Right lung (tissue), 5 donors: ENCODE data around the gene MEIOSIN. TPM values are rescaled to one million over a fixed set of nuclear protein-coding genes. Genes with fewer than 3 reads are reported as not detected.

ENCODE experiments used
- DNase-seq, 2 donors: peaks; one replicate each; pipeline ENCODE4 v3.0.0-alpha.2; 2013
- polyA plus RNA-seq, 5 donors: library from polyadenylated mRNA; unstranded; fragments of 120-200 nt; gene quantifications; one replicate each; pipeline versions ENCODE4 v1.2.1 to v1.2.3, GENCODE V29; 2013; ENCODE audit warnings: inconsistent platforms in 1 of 5, low replicate concordance in 1 of 5; ENCODE audit not compliant: insufficient read length in 5 of 5, insufficient read depth in 1 of 5

Gene MEIOSIN
- polyA plus RNA-seq, 5 donors, result not detected

GRCh38 chr19:45779231-45780145, 46.2 kb downstream of the MEIOSIN start:
- DNase-seq, result no peak

DNA sequence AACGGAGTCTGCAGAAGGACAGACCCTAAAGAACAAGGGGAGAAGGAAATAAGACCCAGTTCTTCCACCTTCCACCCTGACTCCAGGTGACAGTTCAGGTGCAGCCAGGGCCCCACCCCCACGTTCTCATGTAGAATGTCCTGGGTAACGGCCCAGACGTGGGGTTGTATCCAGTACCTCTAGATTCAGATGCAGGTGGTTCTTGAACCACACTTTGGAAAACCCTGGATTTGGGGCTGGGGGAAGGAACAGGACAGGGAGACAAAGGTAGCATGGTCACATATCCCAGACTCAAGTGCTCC, 46.9 kb downstream of the MEIOSIN start:
- no peak for DNase-seq

DNA sequence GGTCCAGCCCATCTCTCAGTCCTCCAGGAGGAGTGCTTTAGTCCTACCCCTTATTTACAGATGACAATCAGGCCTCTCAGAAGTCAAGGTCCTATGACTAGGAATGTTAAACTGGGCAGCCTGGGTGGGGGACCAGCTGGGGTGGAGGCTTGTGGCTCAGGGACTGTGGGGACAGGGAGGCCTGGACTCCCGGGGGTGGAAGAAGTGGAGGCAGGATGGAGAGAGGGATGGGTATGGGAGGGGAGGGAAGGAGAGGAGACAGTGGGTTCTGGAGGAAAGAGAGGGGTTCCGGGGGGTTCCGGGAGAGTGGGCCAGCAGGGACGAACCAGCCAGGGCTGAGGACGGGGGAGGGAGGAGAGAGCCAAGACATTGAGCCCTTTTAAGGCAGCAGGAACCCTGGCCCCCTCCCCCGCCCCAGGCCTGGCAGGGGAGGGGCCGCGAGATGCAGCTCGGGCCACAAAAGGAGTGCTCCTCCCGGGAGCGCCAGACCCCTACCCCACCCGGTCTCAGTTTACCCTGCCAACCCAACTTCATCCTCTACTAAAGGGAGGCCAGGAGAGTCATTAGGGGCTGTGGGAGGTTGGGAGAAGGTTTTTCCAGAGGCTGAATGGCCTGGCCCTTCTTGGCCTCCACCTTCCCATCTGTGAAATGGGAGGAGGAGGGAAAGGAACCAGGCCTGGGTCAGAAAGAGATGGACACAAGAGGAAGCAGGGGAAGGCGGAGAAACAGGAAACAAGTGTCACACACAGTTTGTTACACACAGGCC, 47.4 kb downstream of the MEIOSIN start:
- no peak for DNase-seq

DNA sequence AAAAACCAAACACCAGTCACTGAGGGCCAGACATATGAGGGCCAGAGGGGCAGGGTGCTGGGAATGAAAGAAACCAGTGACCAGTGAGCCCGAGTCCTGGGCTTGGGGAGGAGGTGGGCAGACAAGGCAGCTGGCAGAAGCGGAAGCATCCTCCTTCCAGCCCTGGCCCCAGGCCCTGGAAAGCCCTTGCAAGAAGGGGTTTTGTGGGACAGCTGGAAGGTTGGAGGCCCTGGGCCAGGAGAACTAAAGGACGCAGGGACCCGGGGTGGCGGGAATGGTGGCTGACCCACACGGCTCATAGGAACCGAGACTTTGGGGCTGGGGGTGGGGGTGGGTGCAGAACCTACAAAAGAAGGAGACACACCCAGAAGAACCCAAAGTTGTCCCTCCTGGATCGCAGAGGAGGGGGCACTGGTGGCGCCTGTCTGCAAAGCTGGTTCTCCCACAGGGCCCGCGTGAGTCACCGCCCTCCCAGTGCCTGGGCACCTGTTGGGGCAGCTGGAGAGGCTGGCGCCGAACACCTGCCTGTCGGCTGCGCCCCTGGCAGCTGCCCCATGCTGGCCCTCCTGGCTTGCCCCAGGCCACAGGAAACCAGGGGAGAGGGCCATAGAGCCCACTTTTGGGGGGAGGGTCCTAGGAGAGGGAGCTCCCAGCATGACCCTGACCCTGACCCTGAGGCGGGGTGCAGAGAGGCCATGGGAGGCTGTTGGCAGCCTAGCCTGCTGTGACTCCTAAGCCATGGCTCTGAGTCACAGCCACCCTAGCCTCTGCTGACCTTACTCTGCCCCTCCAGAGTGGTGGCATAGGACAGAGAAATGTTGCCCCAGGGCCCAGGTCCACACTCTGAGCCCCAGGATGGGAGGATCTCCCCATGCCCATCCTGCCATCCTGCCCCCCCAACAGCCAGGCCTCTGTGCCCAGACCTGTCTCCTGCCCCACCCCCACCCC, 48.2 kb downstream of the MEIOSIN start:
- DNase-seq, result no peak

GRCh38 chr19:45782162-45782691, 49.0 kb downstream of the MEIOSIN start, which contains the start of gene DMPK:
Gene DMPK, minus strand, starts transcription at chr19:45782490. Its CDS starts 138 bp downstream, at chr19:45782352.
- DNase-seq, result no peak

DNA sequence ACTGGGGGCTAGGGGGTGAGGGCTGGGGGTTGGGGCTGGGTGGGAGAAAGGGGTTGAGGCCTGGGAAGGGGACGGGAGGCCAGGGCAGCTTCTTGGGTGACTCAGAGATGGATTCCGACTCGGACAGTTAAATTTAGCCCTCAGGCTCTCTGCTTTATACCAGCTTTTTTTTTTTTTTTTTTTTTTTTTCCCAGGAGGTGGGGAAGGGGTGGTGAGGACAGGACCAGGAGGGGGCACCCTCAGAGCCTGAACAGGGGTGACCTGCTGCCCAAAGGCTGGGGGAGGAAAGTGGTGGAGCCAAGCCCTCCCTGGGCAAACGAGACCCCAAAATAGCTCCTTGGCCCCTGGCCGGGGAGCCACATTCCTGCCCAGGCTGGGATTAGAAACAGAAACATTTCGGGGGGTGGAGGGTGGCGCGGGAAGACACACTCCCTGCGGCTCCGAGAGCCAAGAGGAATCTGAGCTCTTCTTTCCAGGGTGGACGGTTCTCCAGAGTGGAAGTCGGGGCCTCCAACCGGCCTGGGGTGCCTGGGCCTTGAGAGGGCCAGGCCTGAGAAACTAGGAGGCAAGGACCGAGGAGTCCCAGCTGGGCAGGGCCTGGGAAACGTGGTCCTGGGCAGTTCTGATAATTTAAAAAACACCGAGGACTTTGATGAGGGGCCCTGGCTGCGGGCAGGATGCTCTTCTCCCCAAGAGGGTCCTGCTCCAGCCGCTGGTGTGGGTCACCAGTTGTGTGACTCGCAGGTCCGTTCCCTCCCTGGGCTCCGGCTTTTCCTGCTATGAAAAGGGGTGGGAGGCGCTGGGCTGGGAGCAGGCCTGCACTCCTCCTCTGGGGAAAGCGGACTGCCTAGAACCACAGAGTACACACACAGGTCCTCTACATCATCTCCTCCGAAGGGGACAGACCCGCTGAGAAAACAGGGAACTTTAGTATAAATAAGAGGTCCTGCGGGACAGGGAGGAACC, 49.9 kb downstream of the MEIOSIN start:
- DNase-seq, result no peak

DNA sequence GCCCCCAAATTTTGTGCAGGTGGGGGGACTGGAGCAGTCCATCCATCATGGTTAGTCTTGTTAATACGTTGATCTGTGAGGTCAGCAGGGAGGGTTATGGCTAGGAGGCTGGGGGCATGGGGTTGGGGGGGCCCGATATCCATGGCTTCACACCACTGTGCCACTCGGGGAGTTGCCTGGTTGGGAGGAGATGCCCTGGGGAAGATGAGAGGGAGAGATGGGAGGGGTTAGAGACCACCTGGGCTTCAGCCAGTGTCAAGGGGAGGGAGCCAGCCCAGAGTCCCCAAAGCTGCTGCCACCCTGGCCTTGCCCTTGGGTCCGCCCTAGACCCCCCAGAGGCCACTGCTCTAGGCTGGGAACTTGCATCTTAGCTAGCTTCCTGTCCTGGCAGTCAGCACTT, 50.9 kb downstream of the MEIOSIN start:
- no peak for DNase-seq

DNA sequence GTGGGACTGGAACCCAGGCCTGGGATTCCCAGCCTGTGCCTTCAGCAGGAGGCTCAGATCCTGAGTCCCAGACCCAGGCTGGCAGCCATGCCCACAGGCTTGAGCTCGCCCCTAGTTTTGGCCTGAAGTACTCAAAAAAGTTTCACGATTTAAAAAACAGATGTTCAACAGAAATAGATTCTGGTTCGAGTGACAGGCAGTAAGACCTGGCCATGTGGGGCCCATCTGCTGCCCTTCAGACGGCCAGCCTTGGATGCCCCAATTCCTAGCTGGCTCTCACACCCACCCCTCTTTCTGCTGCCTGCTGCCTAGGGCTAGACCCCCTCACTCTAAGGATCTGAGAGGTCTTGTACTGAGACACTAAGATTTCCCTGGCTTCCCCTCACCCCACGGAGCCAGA, 51.9 kb downstream of the MEIOSIN start:
- DNase-seq, result no peak

DNA sequence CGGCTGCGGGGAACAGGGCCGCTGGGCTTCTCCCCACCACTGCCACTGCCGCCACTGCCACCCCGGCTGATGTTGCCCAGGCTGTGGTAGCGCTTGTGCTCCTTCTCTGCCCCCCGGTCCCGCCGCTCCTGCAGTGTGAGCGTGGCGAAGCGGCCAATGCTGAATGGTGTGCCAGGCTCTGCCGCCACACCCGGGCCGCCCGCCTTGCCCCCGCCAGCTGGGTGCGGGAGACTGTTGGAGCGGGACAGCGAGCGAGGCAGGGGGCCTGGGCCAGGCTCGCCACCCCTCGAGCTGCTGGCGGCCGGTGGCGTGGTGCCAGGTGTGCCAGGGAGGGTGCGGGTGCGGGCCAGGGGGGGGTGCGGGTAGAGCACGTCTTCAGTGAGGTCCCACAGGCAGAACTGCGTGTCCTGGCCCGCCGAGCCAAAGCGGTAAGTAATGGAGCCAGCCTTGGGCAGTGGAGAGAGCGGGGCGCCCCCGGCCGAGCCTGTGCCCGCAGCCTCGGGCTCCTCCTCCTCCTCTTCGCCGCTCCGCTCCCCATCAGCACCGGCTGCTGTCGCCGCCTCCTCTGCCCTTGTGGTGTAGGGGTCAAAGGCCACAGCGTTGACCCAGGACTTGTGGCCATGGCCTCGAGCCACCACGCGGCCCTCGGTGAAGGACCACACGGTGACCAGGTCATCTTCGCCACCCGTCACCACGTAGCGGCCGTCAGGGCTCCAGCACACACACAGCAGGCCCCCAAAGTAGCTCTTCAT, 52.7 kb downstream of the MEIOSIN start:
- no peak for DNase-seq

DNA sequence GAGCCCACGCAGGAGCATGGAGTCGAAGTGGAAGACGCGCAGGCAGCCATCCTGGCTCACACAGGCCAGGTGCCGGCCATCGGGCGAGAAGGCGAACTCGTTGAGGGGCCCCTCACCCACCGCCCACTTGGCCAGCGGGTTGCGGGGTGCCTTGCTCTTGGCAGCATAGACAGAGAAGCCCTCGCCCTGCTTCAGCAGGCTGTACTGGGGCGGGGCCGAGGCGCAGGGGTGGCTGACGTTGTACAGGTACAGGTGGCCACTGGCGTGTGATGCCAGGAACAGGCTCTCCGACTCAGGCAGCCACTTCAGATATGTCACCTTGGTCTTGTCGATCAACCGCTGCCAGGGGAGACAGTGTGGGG, 53.3 kb downstream of the MEIOSIN start:
- DNase-seq, result no peak

GRCh38 chr19:45789035-45789786, 56.0 kb downstream of the MEIOSIN start:
- no peak for DNase-seq

GRCh38 chr19:45790942-45791341, 57.7 kb downstream of the MEIOSIN start:
- DNase-seq, result no peak

- no peak for DNase-seq
Measured at GRCh38 chr19:45791744-45792469, 58.7 kb downstream of the MEIOSIN start.

- peak; percentile 99 for DNase-seq
Measured at GRCh38 chr19:45792470-45793177, 59.4 kb downstream of the MEIOSIN start, which contains the start of gene DMWD. Gene DMWD, minus strand, starts transcription at chr19:45792845. Its CDS starts 89 bp downstream, at chr19:45792756.

- DNase-seq, result no peak
Measured at GRCh38 chr19:45793178-45793564, 59.9 kb downstream of the MEIOSIN start.

DNA sequence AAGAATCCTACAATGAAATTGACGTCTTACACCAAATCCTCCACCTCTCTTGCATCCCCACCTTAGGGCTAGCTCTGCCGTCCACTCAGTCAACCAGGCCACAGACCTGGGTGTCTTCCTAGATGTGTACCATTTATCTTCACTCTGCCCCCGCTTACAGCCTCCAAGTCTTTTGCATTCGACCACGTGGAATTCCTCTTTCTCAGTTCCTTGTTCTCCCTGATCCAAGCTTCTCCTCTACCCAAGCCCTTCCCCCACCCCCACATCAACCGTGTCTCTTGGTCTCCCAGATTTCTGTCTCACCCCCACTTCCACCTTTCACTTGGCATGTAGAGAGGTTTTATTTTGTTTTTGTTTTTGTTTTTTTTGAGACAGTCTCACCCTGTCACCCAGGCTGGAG, 60.6 kb downstream of the MEIOSIN start:
- DNase-seq, result no peak

DNA sequence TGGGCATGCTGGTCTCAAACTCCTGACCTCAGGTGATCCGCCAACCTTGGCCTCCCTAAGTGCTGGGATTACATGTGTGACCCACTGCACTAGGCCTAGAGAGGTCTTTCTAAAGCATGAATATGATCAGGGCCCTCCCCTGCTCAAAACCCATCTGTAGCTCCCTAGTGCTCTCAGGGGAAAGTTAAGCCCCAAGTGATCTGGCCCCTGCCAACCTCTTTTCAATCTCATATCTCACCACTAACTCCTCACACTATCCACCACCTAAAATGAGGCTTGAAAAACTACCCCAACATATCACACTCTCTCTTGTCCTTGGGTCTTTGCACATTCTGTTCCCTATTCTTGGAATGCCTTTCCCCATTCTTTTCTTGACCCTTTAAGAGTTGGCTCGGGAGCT, 61.4 kb downstream of the MEIOSIN start:
- no peak for DNase-seq
